OCI-LY7 (cell line): ENCODE results near the gene RAD23B.

Source experiments
- CTCF ChIP-seq: fragments of 200-600 bp; sonication (generic); conservative IDR thresholded peaks from 2 replicates; pipeline ENCODE4 v1.5.1; 2014; ENCODE audit warnings: mild to moderate bottlenecking, antibody characterized with exemption, low read length, moderate library complexity, mixed read lengths
- EZH2phosphoT487 ChIP-seq: fragments of 200-600 bp; sonication (generic); IDR thresholded peaks from 2 replicates; pipeline ENCODE4 v1.6.1; 2018; ENCODE audit warnings: low read depth, borderline replicate concordance, mild to moderate bottlenecking, mixed run types, antibody characterized with exemption, low read length, moderate library complexity, mixed read lengths

DNA sequence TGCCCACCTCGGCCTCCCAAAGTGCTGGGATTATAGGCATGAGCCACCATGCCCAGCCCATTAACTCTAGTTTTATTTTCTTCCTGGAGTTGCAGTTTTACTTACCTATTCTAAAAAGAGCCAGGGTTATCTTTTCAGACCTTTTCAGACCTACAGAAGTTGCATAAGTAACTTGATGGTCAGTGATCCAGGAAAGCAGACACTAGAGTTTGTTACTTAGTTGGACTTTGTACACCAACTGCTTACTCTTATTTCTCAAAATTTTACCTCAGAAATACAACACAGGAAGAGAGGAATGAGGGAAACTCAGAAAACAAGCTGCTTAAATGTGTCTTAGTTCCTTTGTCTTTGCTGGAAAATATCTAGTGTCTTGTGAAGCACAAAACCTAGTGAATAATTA, 25.4 kb downstream of the RAD23B start:
- TF ChIP-seq CTCF (no peak), EZH2phosphoT487 (no peak)
